ENCODE data around the gene CYRIA. TPM values are rescaled to one million over a fixed set of nuclear protein-coding genes. Genes with fewer than 3 reads are reported as not detected.

The CYRIA gene
- total RNA-seq, 1 donor from 2014 or later: 9.3 TPM

DNA sequence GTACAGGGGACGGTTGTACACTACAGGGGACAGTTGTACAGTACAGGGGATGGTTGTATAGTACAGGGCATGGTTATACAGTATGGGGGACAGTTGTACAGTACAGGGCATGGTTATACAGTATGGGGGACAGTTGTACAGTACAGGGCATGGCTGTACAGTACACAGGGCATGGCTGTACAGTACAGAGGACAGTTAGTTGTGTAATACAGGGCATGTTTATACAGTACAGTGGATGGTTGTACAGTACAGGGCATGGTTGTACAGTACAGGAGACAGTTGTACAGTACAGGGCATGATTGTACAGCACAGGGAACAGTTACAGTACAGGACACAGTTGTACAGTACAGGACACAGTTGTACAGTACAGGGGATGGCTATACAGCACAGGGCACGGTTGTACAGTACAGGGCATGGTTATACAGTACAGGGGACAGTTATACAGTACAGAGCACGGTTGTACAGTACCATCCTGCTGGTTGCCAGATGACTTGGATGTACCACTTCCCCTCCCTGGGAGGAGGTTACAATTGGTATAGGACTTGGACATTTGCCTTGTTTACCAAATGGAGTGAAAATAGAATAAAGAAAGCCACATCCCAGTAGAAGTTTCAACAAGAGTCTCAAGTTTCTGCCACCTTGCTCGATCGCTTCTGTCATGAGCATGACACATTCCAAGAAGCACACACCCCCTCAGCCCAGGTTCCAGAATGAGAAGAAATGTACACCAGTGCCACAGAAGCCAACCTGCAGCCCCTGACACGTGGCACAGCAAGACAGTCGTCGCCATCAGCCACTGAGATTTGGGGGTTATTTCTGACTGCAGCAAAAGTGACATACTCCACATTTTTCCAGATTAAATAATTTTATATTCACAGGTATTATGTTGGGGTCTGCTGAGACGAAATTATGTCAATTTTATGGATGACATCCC is 16.0 kb downstream of the CYRIA start:
- DNase-seq: no peak

GRCh38 chr2:16647992-16648617 is 17.5 kb downstream of the CYRIA start:
- no peak for DNase-seq

GRCh38 chr2:16645775-16646559 is 19.7 kb downstream of the CYRIA start:
- no peak for DNase-seq

DNA sequence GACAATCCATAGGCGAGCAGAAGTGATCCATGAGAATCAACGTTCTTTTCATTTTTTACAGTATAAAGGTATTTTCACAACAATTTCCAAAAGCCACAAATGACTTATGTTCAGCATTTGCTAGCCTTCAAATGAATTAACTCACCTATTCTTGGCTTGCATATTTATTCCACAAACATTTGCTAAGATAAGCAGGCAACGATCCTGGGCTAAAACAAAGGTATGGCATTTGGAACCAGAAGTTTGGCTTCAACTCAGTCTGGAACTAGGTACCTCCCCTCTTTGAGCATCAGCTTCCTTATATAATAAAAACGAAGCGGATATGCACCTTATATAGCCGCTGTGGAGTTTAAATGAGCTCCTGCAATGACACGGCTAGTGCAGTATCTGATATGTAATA is 20.5 kb downstream of the CYRIA start:
- no peak for DNase-seq

GRCh38 chr2:16644221-16644925 is 21.3 kb downstream of the CYRIA start:
- no peak for DNase-seq

- DNase-seq: no peak
These were observed 22.5 kb downstream of the CYRIA start for GRCh38 chr2:16643099-16643498.

- DNase-seq: no peak
These were observed 23.5 kb downstream of the CYRIA start for GRCh38 chr2:16642088-16642487.

GRCh38 chr2:16641509-16641908 is 24.1 kb downstream of the CYRIA start:
- no peak for DNase-seq

- DNase-seq: no peak
These were observed 24.8 kb downstream of the CYRIA start for GRCh38 chr2:16640867-16641266.

DNA sequence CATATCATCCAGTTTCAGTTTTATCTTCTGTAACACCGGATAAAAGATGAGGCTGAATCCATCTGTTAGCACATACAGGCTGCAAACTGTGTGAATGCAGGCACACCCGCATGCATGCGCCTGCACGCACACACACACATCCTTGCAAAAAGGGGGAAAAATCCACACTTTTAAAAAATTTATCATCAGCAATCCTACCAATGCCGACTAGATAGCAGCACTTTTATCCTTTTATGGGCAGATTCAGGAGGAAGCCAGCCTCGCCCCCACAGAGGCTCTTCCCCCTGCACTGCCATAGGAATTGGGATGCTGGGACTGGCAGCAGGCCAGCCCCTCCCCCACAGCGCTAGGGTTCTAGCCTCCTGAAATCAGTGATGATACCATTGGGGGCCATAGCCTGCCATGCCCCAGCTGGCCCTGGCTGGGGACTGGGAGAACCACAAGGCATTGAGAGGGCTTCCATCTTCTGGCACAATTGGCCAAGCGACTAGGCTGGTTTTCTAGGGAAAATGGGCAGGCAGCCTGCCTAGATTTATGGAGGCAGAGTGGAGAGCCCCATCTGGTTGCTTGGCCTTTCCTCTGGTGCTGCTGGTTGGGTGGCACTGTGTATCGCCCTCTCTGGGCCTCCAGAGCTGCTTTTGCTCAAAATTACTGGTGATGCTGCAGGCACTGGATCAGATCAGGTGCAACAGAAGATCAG is 25.5 kb downstream of the CYRIA start:
- DNase-seq: no peak

DNA sequence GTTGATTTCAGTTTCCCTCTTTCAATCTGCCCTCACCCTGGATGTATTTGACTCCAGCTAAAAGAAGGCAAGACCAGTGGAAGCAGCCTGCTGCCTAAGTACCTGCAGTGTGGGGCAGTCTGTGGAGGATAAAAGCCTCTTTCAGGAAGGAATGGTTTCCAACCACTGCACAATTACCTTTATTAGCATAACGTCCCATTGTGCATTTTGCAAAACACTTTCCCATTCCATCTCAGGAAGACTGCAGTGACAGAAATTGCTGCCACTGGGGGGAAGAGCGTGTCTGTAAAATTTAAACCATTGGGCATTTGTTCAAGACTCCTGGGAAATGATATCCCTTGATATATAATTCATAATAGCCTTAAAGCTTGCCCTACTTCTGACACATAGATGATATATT is 26.2 kb downstream of the CYRIA start:
- DNase-seq: no peak

GRCh38 chr2:16638946-16639345 is 26.7 kb downstream of the CYRIA start:
- no peak for DNase-seq

- DNase-seq: no peak
These were observed 28.3 kb downstream of the CYRIA start for GRCh38 chr2:16637304-16637703.

GRCh38 chr2:16635791-16636699 is 29.6 kb downstream of the CYRIA start:
- no peak for DNase-seq

- no peak for DNase-seq
These were observed 31.8 kb downstream of the CYRIA start for GRCh38 chr2:16633621-16634430.

GRCh38 chr2:16632598-16632997 is 33.0 kb downstream of the CYRIA start:
- DNase-seq: no peak

DNA sequence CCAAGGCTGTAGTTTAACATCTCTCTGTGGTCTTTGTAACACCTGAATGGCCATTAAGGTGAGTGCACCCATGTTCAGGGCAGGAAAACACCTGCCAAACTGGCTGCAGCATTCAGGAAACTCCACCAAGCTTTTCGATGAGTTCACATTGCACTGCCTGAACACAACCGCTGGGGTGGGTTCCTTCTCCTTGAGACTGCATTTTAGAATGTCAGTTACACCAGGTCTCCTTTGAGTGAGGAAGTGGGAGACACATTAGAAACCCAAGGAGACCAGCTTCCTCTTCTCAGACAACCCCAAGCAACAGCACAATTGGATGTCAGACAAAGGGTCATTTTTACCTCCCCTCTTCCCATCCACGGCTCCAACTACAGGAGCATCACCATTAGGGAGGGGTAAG is 35.2 kb downstream of the CYRIA start:
- DNase-seq: no peak

DNA sequence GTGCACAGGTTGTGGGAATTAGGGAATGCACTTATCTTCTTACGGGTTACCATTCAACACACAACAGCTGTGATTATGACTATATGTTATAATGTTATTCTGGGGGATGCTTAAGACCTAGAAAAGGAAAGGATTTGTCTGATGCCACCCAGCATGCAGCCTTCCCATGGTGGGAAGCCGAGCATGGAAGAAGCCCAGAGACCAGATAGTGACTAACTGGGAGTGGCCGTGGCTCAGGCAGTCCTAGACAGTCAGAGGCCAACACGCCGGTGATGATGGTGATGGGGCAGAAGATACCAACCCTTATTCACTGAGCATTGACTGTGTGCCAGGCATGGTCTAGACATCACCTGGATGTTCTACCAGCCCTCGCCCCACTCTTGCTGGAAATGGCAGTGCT is 35.9 kb downstream of the CYRIA start:
- no peak for DNase-seq

GRCh38 chr2:16629044-16629443 is 36.6 kb downstream of the CYRIA start:
- DNase-seq: no peak

- no peak for DNase-seq
These were observed 37.3 kb downstream of the CYRIA start for GRCh38 chr2:16628314-16628713.
